Germinal center (tissue), 1 donor: ENCODE data around the gene IKBIP.
"Not testable (repeated sequence)": the region's sequence is repeated elsewhere in the genome, so short reads cannot be mapped to it uniquely, and the experiment has no call there.

Experiments
- DNase-seq: peaks from one replicate; pipeline ENCODE4 v3.0.0; 2012; ENCODE audit warnings: mixed read lengths, low spot score

The IKBIP gene

GRCh38 chr12:98637068-98637467 lies 7.5 kb downstream of the IKBIP start:
- DNase-seq, result no peak

DNA sequence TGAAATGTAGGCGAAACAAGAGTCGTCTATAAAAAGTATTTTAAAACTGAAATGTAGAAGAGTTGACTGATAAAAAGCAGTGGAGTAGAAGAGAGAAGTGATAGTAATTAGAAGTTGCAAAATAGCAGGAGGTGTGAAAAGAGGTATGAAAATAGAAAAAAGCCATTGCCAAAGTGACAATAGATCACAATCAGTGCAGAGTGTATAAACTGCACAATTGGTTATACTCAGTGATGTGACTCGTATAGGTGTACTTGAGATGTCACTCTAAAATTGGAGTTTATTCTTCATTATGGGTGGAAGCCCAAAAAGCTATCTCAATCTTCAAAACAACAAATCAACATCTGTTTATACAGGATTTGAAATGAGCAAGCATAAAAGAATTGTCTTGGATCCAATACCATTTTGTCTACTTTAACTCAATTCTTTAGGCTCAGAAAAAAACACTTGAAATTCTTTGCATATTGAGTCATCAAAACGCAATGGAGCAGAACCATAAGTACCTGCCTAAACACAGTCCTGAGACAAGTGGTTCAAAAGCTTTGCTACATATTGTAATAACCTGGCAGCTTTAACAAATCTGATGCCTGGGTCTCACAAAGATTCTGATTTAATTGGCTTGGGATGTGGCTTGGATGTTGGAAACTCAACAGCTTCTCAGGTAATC lies 8.8 kb downstream of the IKBIP start:
- peak; percentile 48 for DNase-seq

GRCh38 chr12:98618952-98619351 lies 25.6 kb downstream of the IKBIP start:
- DNase-seq, result no peak

- peak; percentile 70 for DNase-seq
Measured at GRCh38 chr12:98612696-98613334, 31.8 kb downstream of the IKBIP start.

DNA sequence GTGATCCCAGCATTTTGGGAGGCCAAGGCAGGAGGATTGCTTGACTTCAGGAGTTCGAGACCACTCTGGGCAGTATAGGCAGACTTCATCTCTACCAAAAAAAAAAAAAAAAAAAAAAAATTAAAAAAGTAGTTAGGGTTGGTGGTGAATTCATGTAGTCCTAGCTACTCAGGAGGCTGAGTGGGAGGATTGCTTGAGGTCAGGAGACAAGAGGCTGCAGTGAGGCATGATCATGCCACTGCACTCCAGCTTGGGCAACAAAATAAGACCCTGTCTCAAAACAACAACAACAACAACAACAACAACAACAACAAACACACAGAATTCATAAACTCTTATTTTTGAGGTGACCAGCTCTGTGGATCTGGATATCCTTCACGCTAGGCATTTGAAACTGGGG lies 34.0 kb downstream of the IKBIP start:
- no peak for DNase-seq

DNA sequence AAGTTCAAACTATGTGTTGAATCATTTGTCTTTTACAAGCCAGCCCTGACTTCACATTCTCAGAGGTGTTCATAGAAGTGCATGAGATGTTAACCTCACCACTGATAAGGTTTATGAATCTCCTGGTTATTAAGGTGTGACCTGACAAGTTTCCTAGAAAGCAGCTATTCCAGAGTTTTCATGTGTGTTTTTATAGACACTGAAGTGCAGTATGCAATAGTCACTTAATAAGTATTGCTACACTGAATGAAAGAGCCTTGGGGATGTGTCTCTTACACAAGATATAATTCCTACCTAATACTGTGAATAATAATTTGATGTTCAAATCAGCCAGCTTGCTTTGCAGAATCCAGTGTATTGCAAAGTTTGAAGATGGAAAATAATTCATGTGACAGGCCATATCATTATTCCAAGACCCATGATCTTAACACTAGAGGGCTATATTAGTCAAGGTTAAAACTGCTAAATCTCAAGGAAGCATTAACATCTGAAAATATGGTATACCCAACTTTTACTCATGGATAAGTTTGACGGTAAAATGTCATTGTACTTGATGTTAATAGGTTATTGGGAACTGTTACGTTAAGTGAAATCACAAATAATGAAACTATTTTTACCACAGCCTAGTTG lies 38.1 kb downstream of the IKBIP start:
- no peak for DNase-seq

DNA sequence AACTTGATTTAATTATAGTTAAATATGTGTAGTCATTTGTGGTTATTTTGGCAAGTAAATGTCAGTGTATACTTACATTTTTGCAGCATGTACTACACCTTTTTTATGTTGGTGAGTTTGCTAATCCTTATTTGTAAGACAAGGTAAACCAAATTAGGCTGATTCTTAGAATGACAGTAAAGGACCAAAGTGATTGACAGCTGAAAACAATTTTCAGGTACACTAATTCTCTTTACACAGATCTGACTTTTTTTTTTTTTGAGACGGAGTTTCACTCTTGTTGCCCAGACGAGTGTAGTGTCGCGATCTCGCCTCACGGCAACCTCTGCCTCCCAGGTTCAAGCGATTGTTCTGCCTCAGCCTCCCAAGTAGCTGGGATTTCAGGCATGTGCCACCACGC lies 42.7 kb downstream of the IKBIP start:
- DNase-seq, result no peak

DNA sequence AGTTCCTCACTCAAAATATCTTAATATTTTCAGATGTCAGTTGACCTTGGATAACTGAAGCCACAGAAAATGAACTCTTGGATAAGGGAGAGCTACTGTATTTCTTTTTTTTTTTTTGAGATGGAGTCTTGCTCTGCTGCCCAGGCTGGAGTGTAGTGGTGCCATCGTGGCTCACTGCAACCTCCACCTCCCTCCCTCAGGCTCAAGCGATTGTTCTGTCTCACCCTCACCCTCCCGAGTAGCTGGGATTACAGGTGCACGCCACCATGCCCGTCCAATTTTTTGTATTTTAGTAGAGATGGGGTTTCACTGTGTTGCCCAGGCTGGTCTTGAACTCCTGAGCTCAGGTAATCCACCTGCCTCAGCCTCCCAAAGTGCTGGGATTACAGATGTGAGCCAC lies 47.3 kb downstream of the IKBIP start:
- DNase-seq, result not testable (repeated sequence)

DNA sequence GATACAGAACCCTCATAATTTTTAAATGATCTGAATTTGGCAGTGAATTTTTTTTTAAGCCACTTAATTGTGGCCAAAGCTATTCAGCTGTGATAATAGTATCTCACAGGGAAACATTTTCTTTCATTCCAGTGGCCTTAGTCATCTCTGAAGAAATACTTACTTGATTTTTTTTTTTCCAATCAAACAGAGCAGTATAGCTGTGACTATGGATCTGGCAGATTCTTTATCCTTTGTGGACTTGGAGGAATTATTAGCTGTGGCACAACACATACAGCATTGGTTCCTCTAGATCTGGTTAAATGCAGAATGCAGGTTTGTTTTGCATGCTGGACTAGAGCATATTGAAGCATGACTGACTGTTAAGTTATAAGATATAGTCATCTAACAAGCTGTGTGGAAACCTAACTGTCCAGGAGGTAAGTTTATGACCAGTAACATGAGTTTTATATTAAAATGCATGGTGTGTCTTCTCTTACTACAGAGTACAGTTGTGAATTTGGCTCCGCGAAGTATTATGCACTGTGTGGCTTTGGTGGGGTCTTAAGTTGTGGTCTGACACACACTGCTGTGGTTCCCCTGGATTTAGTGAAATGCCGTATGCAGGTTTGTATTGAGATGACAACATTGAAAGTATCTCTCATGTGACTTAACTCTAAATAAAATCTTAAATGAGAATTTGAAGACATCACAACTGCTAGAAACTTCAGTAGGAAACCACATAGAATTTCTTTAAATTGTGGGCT lies 49.2 kb downstream of the IKBIP start:
- DNase-seq, result no peak

DNA sequence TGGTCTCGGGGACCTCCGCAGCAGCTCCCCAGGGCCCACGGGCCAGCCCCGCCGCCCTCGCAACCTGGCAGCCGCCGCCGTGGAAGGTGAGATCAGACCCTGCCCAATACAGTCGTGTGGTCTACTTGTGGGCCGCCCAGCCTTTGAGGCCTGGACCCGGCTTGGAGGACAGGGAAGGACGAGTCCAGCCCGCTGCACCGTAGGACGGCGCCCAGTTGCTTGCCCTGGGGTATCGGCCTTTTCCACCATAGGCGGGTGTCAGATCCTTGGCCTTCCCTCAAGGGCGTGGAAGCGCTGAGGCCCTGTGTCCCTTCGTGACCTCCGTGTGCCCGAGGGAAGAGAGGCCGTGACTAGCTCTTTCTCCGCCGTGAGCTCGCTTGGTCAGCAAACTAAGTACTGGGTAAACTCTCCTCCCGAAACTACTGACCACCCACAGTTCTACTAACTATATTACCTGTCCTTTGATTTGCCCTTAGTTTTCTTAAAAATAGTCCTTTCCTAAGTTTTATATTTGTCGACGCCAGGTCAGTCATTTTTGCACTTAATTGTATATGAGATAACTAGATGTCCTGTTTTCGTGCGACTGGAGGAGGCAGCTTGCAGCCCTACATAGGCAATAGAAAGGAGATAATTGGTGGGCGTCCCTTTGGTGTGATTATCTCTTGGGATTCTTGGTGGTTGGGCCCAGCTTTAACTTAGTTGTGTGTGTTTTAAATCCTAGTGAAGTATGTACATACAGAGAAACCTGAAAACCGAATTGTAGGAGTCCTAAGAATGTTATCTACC lies 50.3 kb downstream of the IKBIP start:
- DNase-seq, result no peak

DNA sequence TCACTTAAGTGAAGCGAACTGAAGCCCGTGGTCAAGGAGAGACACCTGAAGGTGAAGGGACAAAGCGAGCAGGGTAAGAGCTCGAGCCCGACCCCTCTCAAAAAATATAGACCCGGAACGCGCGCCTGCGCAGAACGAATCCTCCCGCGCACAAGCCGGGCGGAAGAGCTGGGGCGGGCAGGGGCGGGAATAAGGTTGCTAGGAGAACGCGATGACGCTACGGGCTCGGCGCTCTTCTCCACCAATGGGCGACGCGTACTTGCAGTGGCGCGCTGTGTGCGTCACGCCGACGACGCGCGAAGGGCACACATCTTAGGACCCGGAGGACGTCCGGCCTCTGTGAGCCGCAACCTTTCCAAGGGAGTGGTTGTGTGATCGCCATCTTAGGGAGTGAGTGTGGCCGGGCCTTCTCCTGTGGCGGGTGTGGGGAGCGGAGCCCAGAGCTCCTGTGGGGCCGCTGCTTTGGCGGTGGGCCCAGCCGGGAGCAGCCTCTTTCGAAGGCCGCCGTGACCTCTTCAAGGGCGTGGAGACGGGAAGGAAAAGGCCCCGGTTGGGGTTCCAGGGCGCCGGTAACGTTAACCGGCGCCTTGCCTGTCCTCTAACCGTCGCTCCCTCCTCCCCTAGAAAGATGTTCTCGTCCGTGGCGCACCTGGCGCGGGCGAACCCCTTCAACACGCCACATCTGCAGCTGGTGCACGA lies 51.1 kb downstream of the IKBIP start, which contains the start of gene SLC25A3:
Gene SLC25A3 (plus strand): TSS at position 336 of the 699 bp plus-strand sequence. CDS start 293 bp downstream, at position 629.
- DNase-seq, result peak; percentile 97

GRCh38 chr12:98592825-98593322 lies 51.7 kb downstream of the IKBIP start:
- DNase-seq, result no peak

- no peak for DNase-seq
Measured at GRCh38 chr12:98591209-98591608, 53.4 kb downstream of the IKBIP start.

GRCh38 chr12:98587084-98587483 lies 57.5 kb downstream of the IKBIP start:
- no peak for DNase-seq

DNA sequence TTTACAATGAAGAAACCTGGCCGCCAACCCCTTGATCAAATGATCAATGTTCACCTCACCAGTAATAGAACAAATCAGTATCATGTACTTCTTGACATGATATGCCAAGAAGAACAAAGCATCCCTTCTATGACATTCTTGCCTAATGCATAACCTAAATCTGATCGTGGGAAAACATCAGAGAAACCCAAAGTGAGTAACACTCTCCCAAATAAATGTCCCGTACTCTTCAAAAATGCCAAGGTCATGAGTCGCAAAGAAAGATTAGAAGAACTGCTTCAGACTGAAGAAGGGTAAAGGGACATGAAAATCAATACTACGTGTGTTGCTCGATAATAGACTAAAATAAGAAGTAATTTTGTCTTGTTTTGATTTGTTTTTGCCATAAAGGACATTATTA lies 62.5 kb downstream of the IKBIP start:
- no peak for DNase-seq

DNA sequence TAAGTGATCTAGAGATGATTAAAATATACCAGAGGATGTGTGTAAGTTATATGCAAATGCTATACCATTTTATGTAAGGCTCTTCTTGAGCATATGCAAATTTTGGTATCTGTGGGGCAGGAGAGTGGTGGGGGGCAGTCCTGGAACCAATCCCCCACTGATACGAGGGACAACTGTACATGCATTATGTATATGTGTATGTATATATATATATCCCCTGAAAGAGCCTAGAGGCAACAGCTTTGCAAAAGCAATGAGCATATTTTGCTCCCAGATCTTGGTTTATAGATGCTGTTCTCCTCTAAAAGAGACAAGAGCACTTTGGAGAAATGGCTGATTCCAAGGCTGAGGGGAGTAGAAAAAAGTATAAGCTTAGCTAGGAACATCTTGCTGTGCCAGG lies 63.5 kb downstream of the IKBIP start:
- no peak for DNase-seq

DNA sequence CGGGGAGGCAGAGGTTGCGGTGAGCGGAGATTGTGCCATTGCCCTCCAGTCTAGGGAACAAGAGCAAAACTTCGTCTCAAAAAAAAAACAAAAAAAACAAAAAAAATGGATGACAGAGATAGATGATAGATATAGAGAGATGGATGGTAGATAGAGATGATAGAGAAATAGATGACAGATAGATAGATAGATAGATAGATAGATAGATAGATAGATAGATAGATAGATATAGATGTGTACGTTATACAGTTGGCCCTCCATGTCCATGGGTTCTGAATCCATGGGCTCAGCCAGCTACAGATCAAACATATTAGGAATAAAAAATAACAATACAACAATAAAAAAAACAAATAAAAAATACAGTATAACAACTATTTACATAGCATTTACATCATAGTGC lies 63.9 kb downstream of the IKBIP start:
- no peak for DNase-seq

DNA sequence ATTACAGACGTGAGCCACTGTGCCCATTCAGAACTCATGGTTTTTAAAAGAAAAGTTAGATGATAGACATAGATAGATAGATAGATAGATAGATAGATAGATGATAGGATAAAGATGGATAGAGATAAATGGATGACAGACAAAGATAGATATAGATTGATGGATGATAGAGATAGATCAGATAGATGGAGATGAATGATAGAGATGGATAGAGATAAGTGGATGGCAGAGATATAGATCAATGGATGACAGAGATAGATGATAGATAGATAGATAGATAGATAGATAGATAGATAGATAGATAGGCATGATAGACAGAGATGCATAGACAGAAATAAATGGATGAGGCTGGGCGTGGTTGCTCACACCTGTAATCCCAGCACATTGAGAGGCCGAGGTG lies 64.8 kb downstream of the IKBIP start:
- no peak for DNase-seq

DNA sequence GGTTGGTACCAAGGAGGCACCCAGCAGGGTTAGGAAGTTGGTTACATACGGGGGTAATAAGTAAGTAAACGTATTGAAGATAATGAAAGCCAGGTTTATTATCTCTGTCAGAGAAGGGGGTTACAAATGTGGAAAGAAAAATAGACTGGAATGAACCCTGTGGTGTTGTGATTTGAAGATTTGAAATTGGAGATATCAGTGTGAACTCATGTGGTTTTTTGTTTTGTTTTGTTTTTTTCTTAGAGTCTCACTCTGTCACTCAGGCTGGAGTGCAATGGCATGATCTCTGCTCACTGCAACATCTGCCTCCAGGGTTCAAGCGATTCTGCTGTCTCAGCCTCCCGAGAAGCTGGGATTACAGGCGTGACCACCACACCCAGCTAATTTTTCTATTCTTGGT lies 65.2 kb downstream of the IKBIP start:
- no peak for DNase-seq

DNA sequence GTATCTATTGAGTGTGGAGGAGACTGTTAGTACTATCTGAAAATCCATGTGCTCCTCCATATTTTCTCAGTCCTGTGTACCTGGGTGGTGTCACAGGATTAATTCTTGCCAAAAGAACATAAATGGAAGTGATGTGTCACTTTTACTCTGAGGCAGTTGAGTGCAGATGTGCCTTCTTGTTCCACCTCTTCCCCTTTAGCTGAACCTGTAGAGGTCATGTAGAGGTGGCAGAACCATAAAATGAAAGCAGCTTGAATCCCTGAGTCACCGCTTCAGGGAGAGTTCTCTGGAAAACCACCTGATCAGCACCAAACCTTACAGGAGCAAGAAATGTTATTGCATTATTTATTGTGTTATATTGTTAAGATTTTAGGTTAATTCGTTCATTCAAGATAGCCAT lies 65.8 kb downstream of the IKBIP start:
- no peak for DNase-seq

DNA sequence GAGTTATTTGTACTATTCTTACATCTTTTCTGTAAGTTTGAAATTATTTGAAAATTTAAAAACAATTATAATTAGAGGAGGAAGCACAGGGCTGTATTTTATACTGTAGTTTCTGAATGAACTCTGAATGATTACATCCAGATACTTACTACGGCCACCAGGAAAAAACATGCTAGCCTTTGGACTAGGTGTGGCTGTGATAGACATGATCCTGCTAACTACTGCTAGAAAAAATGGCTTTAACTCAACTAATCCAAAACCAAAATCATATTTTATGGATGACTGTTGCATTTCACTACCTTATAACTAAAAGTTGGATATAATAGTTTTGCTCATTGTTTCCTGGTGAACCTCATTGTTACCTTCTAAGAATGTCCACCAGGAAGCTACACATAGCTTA lies 66.2 kb downstream of the IKBIP start:
- no peak for DNase-seq
